Tibial artery (tissue), 4 donors: Measurements from ENCODE around the gene CMTM2.

Experiments used
- DNase-seq, 2 donors: peaks; one replicate each; pipeline ENCODE4 v3.0.0-alpha.2; 2019
- H3K27ac ChIP-seq, 2 donors: fragments of 200-600 bp; sonication (generic) in 1 of 2; 1 replicate in 1 of 2; 2 replicates in 1 of 2; pipeline ENCODE4 v1.5.1; 2018 to 2019; ENCODE audit warnings: mild to moderate bottlenecking in 1 of 2
- H3K27me3 ChIP-seq, 2 donors: fragments of 200-600 bp; sonication (generic) in 1 of 2; one replicate each; pipeline versions ENCODE4 v1.5.1 to v1.6.0; 2016 to 2019
- H3K36me3 ChIP-seq, 3 donors: fragments of 200-600 bp; sonication (generic) in 2 of 3; one replicate each; pipeline ENCODE4 v1.5.1; 2016 to 2019; ENCODE audit warnings: mild to moderate bottlenecking in 2 of 3
- H3K4me1 ChIP-seq, 4 donors: fragments of 200-600 bp; sonication (generic) in 2 of 4; 1 replicate in 3 of 4; 2 replicates in 1 of 4; pipeline ENCODE4 v1.5.1; 2016 to 2019
- H3K4me3 ChIP-seq, 2 donors: fragments of 200-600 bp; sonication (generic) in 1 of 2; 1 replicate in 1 of 2; 2 replicates in 1 of 2; pipeline ENCODE4 v1.5.1; 2018 to 2019; ENCODE audit warnings: mild to moderate bottlenecking in 2 of 2
- H3K9me3 ChIP-seq, 3 donors: fragments of 200-600 bp; sonication (generic) in 1 of 3; one replicate each; pipeline ENCODE4 v1.5.1; 2016 to 2019
- CTCF ChIP-seq, 2 experiments: fragments of 200-600 bp in 1 of 2; fragments of 450-650 bp in 1 of 2; IDR thresholded peaks; one replicate each; pipeline ENCODE4 v1.5.1; 2017 to 2019; ENCODE audit warnings: antibody characterized with exemption in 2 of 2, mild to moderate bottlenecking in 1 of 2, moderate library complexity in 1 of 2
- intact Hi-C: fragments of 100-400 bp; cut with DNase I; formaldehyde crosslinking; loops from one replicate; pipeline ENCODE4 v1.15.0; 2023; ENCODE audit warnings: low total_unique reads

The CMTM2 gene

DNA sequence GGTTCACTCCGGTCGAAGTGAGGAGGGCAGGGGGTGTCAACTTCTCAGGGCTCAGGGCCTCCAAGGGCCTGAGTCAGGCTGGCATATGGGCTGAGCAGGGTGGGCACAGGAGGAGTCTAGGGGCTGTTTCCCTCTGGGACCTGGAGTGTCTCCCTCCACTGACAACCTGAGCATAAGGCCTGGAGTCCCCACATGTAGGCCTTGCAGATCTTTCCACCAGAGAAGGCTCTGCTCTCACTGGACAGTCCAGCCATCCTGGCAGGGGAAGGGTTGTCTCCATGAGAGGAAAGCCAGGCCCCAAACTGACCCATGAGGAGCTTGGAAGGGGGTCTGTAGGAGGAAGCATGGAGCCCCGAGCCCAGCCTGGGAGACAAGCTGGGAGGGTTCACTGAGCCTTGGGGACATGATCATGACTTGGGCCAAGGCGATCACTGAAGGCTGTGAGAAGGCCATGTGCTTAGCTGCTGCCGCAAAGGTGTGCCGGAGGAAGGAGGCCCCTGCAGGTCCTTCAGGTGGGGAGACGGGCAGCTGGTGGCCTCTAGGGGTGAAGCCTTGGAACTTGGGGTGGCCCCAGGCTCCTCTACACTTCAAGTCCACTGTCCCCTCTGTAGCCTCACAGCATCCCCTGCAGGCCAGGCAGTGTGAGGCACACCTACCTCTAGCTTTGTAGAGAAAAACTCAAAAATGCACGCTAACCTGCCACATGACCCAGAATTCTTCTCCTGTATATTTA is 9.9 kb downstream of the CMTM2 start:
- Histone ChIP-seq H3K27ac (no peak overlapping the region), H3K9me3 (no peaks in the 10 kb centered on the region), H3K36me3 (no peaks in the 10 kb centered on the region), H3K4me3 (no peak overlapping the region), H3K4me1 (no peaks in the 10 kb centered on the region), H3K27me3 (no peaks in the 10 kb centered on the region)
- peak; percentile 44 to 53 for TF ChIP-seq CTCF (IDR thresholded peaks at IDR 0.05)
- DNase-seq, result peak in 1 of 2 donors; percentile 51
- intact Hi-C loops, result loop anchor here (5.0 kb wide), 1 partner anchor 182 kb away; no protein-coding TSS in a partner anchor

DNA sequence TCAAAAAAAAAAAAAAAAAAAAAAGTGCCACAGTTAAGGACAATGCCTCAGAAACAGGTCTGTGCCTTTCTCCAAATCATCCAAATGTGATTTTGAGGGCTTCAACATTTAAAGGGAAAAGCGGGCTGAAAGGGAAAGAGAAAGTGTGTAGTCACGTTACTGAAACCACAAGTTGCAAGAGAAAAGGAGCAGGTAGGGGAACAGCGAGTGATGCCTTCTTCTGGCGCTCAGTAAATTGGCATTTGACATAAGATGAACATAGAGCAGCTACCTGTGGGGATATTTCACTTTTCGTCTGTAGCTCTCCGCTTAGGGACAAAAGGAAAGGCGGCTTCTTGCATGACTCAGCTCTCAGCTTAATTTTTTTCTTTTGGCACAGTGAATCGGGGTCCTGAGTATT is 11.1 kb downstream of the CMTM2 start:
- no peak overlapping the region for H3K27ac ChIP-seq
- H3K36me3 ChIP-seq, result no peaks in the 10 kb centered on the region
- H3K4me1 ChIP-seq, result no peaks in the 10 kb centered on the region
- no peaks in the 10 kb centered on the region for H3K9me3 ChIP-seq
- TF ChIP-seq CTCF (IDR thresholded peaks at IDR 0.05), result no peak
- intact Hi-C loops, result no loop called here
- no peak overlapping the region for H3K4me3 ChIP-seq
- no peaks in the 10 kb centered on the region for H3K27me3 ChIP-seq
- no peak for DNase-seq

DNA sequence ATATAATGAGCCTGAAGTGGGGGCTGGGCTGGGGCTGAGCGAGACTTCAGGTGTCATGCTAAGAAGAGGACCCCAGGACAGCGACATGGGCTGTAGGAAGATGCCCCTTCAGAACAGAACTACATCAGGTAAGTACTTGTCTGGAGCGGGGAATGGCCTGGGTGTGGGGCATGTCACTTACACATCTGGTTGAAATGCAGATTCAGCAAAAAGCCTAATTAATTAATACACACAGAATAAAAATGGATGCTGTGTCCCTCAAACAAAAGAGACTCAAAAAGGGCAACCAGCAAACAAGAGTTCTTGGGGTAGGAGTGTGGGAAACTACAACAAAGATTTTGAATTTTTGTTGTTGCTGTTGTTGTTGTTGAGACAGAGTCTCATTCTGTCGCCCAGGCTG is 11.8 kb downstream of the CMTM2 start:
- H3K27me3 ChIP-seq, result no peaks in the 10 kb centered on the region
- intact Hi-C loops, result no loop called here
- H3K36me3 ChIP-seq, result no peaks in the 10 kb centered on the region
- H3K27ac ChIP-seq, result no peak overlapping the region
- no peak overlapping the region for H3K4me3 ChIP-seq
- H3K9me3 ChIP-seq, result no peaks in the 10 kb centered on the region
- H3K4me1 ChIP-seq, result no peaks in the 10 kb centered on the region
- DNase-seq, result no peak
- TF ChIP-seq CTCF (IDR thresholded peaks at IDR 0.05), result no peak

GRCh38 chr16:66592241-66592640 is 13.0 kb downstream of the CMTM2 start:
- Histone ChIP-seq H3K4me3 (no peak overlapping the region), H3K36me3 (no peaks in the 10 kb centered on the region), H3K4me1 (no peaks in the 10 kb centered on the region), H3K9me3 (no peaks in the 10 kb centered on the region), H3K27me3 (no peaks in the 10 kb centered on the region), H3K27ac (no peak overlapping the region)
- TF ChIP-seq CTCF (IDR thresholded peaks at IDR 0.05), result no peak
- DNase-seq, result no peak
- intact Hi-C loops, result no loop called here

- TF ChIP-seq CTCF (IDR thresholded peaks at IDR 0.05), result no peak
- no peak overlapping the region for H3K27ac ChIP-seq
- no peaks in the 10 kb centered on the region for H3K4me1 ChIP-seq
- no peak overlapping the region for H3K4me3 ChIP-seq
- no peaks in the 10 kb centered on the region for H3K9me3 ChIP-seq
- no peak for DNase-seq
- no peaks in the 10 kb centered on the region for H3K36me3 ChIP-seq
- intact Hi-C loops, result no loop called here
- H3K27me3 ChIP-seq, result no peaks in the 10 kb centered on the region
These were observed 13.6 kb downstream of the CMTM2 start for GRCh38 chr16:66592814-66593213.
